GM19468 (cell line): ENCODE measurements around the gene SKAP1.
"Not testable (repeated sequence)": the region's sequence is repeated elsewhere in the genome, so short reads cannot be mapped to it uniquely, and the experiment has no call there.

ENCODE experiments used
- ATAC-seq: cut with Tn5 transposase; IDR thresholded peaks from one replicate; pipeline ENCODE4 v1.9.1; 2021; ENCODE audit warnings: mild to moderate bottlenecking, moderate library complexity, moderate number of reproducible peaks; ENCODE audit not compliant: unreplicated experiment; ENCODE audit errors: extremely low read depth

Gene SKAP1

DNA sequence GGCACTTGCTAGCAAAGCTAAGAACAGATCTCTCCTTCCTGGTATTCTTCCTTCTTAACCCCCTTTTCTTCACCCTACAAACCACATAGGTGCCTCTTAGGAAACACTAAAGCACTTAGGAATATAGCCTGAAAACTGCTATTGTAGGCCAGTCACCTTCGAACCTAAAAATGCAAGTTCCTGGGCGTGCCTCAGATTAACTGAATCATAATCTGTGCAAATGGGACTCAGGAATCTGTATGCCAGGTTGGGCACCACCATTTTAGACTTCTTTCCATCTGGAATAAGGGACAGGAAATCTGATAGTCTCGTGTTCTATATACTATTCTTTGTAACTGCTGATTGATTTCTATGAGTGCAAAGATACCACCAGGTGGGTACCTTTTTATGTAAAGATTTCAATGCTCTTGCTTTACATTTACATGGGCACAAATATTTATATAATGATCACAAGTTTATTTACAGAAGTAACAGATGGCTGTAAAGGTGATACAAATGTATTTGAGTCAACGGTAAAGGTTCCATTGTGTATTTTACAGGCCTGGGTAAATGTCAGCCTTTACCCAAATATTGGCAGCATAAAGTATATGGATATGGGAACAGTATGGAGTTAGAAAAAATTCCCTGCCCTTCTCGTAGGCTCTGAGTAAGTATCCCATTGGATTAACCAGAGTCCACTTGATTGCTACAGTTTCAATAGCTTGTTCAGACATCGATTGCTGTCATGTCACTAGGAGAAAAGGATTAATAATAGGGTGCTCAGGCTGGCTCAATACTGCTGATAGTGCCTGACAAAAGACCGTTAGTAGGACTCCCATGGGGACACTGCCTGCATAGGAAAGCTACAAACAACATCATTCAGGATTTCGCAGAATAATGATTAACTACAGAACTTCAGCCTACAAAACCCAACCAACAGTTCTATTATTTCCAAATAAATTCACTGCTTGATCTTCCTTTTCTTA lies 197.7 kb downstream of the SKAP1 start:
- no peak for ATAC-seq

- ATAC-seq, result no peak
Measured at GRCh38 chr17:48229936-48230335, 200.1 kb downstream of the SKAP1 start.

DNA sequence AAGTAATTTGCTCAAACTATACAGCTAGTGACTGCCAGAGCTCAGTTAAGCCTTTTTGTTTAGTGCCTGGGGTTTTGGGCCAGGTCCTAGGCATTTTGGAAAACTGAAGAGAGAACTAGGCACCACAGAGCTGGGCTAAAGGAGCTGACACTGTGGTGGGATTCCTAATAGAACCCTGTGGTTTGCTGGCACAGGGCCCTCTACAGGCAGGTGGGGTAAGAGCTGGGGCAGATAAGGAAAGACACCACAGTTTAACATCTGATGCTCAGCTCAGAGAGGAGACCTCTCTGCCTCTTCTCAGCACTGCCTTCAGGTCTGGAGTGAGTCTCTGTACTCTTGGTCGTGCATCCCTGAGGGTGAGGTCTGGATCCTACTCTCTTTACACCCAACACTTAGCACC lies 201.3 kb downstream of the SKAP1 start:
- ATAC-seq, result no peak

- ATAC-seq, result no peak
Measured at GRCh38 chr17:48225725-48226567, 204.1 kb downstream of the SKAP1 start.

DNA sequence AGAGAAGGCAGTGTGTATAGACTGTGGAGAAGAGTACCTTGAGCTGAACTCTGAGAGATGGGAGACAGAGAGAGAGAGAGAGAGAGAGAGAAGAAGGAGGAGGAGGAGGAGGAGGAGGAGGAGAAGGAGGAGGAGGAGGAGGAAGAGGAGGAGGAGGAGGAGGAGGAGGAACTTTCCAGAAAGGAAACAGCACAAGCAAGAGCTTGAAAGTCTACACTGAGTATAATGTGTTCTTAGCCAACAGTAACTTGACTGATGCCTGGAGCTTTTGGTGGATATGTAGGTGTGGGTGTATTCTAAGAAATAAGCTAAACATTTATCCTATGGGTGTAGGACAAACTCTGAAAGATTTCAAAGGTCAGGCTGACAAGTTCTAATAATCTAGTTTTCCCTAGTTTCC lies 206.1 kb downstream of the SKAP1 start:
- no peak for ATAC-seq

DNA sequence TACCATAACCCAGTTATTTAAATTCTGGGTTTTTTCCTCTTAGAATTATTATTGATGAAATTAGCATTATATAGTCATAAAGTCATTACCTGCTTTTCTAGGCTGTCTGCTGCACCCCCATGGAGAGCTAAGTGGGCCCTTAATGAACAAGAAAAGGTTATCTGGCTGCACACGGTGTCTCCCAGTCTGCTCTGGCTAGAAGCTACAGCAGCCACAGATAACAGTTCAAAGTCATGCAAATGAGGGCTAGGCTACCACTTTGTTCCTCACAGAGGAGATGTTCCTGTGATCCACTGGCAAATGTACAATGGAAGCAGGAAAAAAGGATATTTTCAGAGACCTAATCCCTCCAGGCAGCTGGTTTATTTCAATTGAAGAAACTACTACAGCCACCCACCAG lies 210.4 kb downstream of the SKAP1 start:
- ATAC-seq, result no peak

GRCh38 chr17:48215583-48216139 lies 214.4 kb downstream of the SKAP1 start:
- ATAC-seq, result no peak

GRCh38 chr17:48213797-48214196 lies 216.2 kb downstream of the SKAP1 start:
- no peak for ATAC-seq

DNA sequence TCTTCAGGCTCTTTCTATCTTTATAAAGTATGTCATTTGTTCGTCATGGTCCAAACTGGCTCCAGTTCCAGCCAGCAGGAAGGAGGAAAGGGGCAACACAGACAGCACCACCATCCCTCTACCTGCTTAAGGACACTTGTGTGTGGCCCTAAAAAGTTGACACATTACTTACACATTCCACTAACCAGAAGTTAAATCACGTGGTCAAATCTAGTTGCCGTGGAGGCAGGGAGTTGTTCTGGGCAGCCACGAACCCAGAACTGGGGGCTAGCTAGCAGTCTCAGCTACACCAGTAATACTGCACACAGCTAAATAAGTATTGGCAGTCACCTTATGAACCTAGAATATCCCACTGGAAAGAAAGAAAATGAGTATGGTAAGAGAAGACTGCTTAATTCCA lies 218.2 kb downstream of the SKAP1 start:
- ATAC-seq, result no peak

GRCh38 chr17:48211011-48211410 lies 219.0 kb downstream of the SKAP1 start:
- ATAC-seq, result no peak

DNA sequence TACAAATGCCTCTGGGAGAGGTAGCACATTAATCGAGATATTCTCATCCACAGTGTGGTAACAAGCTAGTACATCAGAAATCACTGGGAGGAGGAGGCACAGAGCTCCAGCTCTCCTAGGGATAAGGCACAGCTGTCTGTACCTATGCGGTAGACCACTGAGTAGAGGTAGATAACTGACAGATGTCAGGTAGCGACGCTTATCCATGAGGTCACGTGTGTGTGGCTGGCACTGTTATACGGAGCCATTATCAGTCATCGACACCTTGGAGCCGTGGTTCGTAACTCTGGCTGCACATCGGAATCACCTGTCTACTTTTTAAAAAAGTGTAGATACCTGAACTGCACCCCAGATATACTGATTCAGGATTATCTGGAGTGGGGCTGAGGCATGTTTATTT lies 220.0 kb downstream of the SKAP1 start:
- no peak for ATAC-seq

- ATAC-seq, result no peak
Measured at GRCh38 chr17:48207776-48208544, 222.1 kb downstream of the SKAP1 start.

- ATAC-seq, result not testable (repeated sequence)
Measured at GRCh38 chr17:48207036-48207435, 223.0 kb downstream of the SKAP1 start.

DNA sequence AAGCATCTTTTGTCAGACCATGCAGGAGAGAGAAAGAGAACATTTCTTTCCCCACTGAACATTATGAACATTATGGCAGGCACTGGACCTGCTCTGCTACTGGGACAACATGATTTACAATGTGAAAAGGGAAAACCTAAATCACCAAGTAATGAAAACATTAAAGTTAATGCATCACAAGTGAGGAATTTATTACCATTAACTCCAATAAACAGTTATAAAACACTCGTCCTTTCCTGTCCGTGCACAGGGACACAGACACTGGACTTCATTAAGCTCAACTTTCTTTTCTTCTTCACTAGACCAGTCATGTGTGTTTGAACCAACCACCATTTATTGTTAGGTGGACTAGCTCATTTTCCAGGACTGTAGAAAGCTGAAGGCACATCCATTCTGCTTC lies 227.1 kb downstream of the SKAP1 start:
- no peak for ATAC-seq

DNA sequence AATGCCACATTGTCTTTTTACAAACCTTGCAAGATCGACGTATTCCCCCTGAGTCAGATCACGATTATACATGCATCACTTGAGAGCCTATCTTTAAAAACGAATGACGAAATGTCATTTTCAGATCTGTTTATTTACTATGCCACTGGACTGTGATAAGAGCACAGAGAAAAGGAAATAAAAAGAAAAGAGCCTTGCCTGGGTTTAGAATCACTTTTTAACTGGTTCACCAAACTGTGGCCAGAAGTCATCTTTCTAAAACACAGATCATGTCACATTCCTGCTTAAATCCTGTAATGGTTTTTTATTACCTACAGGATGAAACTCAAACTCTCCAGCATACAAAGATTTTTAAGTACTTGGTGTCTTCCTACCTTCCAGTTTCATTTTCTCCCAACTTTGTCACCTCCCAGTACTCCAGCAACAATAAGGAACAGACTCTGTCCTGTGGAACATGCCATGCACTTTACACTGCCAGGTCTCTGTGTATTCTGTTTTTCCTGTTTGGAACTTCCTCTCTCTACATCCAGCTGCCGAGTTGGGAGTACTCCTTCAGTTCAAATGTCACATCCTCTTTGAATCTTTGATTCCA lies 231.0 kb downstream of the SKAP1 start:
- no peak for ATAC-seq

GRCh38 chr17:48195910-48196309 lies 234.1 kb downstream of the SKAP1 start:
- no peak for ATAC-seq

DNA sequence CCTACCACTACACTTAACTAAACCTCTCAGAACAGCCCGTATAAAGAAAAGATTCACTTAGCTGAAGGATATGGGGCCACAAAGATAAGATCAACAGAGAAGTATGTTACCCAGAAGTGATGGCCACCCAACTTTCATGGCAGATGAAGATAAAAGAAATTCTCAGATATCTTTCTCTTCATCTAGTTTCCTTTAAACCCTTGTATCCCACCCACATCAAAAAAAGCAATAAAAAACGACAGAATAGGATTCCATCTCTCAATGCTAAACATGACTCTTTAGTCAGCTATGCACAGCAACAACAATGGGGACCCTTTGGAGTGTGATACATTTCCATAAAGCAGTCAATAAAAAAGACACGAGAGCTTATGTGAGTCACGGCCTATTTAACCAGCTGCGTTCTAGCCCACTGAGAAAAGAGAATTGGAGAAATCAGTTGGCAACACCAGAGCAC lies 235.9 kb downstream of the SKAP1 start:
- no peak for ATAC-seq

GRCh38 chr17:48192321-48192731 lies 237.7 kb downstream of the SKAP1 start:
- ATAC-seq, result no peak

- no peak for ATAC-seq
Measured at GRCh38 chr17:48191362-48191761, 238.7 kb downstream of the SKAP1 start.

- ATAC-seq, result no peak
Measured at GRCh38 chr17:48190871-48191270, 239.1 kb downstream of the SKAP1 start.
